ENCODE measurements around the gene CACNA1I.

Gene CACNA1I

GRCh38 chr22:39666495-39666894, 95.9 kb downstream of the CACNA1I start:
- DNase-seq (ENCODE audit: low read depth in 2 of 2), result no peak

GRCh38 chr22:39666926-39667325, 96.4 kb downstream of the CACNA1I start:
- DNase-seq (ENCODE audit: low read depth in 2 of 2), result no peak

GRCh38 chr22:39669432-39669831, 98.9 kb downstream of the CACNA1I start:
- no peak for DNase-seq (ENCODE audit: low read depth in 2 of 2)

GRCh38 chr22:39671936-39672335, 101.4 kb downstream of the CACNA1I start:
- DNase-seq (ENCODE audit: low read depth in 2 of 2), result no peak

GRCh38 chr22:39674536-39674935, 104.0 kb downstream of the CACNA1I start:
- DNase-seq (ENCODE audit: low read depth in 2 of 2), result peak; percentile 3 to 12

- no peak for DNase-seq (ENCODE audit: low read depth in 2 of 2)
Observed at GRCh38 chr22:39675947-39676346, 105.4 kb downstream of the CACNA1I start.

GRCh38 chr22:39677967-39678366, 107.4 kb downstream of the CACNA1I start:
- DNase-seq (ENCODE audit: low read depth in 2 of 2), result no peak

GRCh38 chr22:39678862-39679490, 108.4 kb downstream of the CACNA1I start:
- DNase-seq (ENCODE audit: low read depth in 2 of 2), result no peak

GRCh38 chr22:39679652-39680051, 109.1 kb downstream of the CACNA1I start:
- DNase-seq (ENCODE audit: low read depth in 2 of 2), result no peak

- DNase-seq (ENCODE audit: low read depth in 2 of 2), result no peak
Observed at GRCh38 chr22:39680486-39680885, 109.9 kb downstream of the CACNA1I start.

- no peak for DNase-seq (ENCODE audit: low read depth in 2 of 2)
Observed at GRCh38 chr22:39681038-39681861, 110.7 kb downstream of the CACNA1I start.

- no peak for DNase-seq (ENCODE audit: low read depth in 2 of 2)
Observed at GRCh38 chr22:39682994-39683393, 112.4 kb downstream of the CACNA1I start.

GRCh38 chr22:39683639-39684038, 113.1 kb downstream of the CACNA1I start:
- DNase-seq (ENCODE audit: low read depth in 2 of 2), result no peak

- DNase-seq (ENCODE audit: low read depth in 2 of 2), result no peak
Observed at GRCh38 chr22:39684702-39685281, 114.2 kb downstream of the CACNA1I start.

- DNase-seq (ENCODE audit: low read depth in 2 of 2), result no peak
Observed at GRCh38 chr22:39685336-39686177, 115.0 kb downstream of the CACNA1I start.

- DNase-seq (ENCODE audit: low read depth in 2 of 2), result no peak
Observed at GRCh38 chr22:39686178-39686620, 115.6 kb downstream of the CACNA1I start.

GRCh38 chr22:39686776-39687525, 116.4 kb downstream of the CACNA1I start:
- DNase-seq (ENCODE audit: low read depth in 2 of 2), result no peak

GRCh38 chr22:39688186-39688785, 117.7 kb downstream of the CACNA1I start:
- no peak for DNase-seq (ENCODE audit: low read depth in 2 of 2)

GRCh38 chr22:39689421-39689820, 118.9 kb downstream of the CACNA1I start:
- no peak for DNase-seq (ENCODE audit: low read depth in 2 of 2)

- no peak for DNase-seq (ENCODE audit: low read depth in 2 of 2)
Observed at GRCh38 chr22:39690881-39691605, 120.5 kb downstream of the CACNA1I start.

Data from fibroblast of skin of left quadriceps (primary cell).